Measurements from ENCODE around the gene EPS8. TPM values are rescaled to one million over a fixed set of nuclear protein-coding genes. Genes with fewer than 3 reads are reported as not detected.

The EPS8 gene
- total and polyA plus RNA-seq, 4 donors = 56.0 to 165 (median 129) TPM

GRCh38 chr12:15649347-15649746 is 139.8 kb downstream of the EPS8 start:
- Histone ChIP-seq H3K27me3 (ENCODE audit: control insufficient read depth in 1 of 2, insufficient read depth in 2 of 2, low read length in 1 of 2) (no peaks in the 10 kb centered on the region), H3K4me1 (ENCODE audit: control insufficient read depth in 1 of 2, insufficient read depth in 2 of 2, low read length in 2 of 2) (no peaks in the 10 kb centered on the region), H3K27ac (ENCODE audit: low read depth in 1 of 2, low read length in 2 of 2) (no peak overlapping the region), H3K4me3 (ENCODE audit: low read length in 2 of 2) (no peak overlapping the region), H3K36me3 (ENCODE audit: control insufficient read depth in 1 of 2, insufficient read depth in 2 of 2, low read length in 1 of 2) (peaks cover 0 to 3% of the 10 kb centered on the region in 2 donors), H3K9me3 (ENCODE audit: control insufficient read depth, low read length) (no peaks in the 10 kb centered on the region)
- intact Hi-C loops (cut with DNase I) = no loop called here
- 17 to 30% methylated on average over 1 of the region's 1 CpG for WGBS, 2 donors
- no peak for ATAC-seq (ENCODE audit: low FRiP score)
- no peak for DNase-seq

GRCh38 chr12:15648558-15648957 is 140.6 kb downstream of the EPS8 start:
- DNase-seq (no peak), ATAC-seq (ENCODE audit: low FRiP score) (no peak)
- no peaks in the 10 kb centered on the region for H3K27me3 ChIP-seq (ENCODE audit: control insufficient read depth in 1 of 2, insufficient read depth in 2 of 2, low read length in 1 of 2)
- WGBS, 2 donors = 43 to 72% methylated on average over 1 of the region's 1 CpG
- peaks cover 0 to 2% of the 10 kb centered on the region in 2 donors for H3K36me3 ChIP-seq (ENCODE audit: control insufficient read depth in 1 of 2, insufficient read depth in 2 of 2, low read length in 1 of 2)
- intact Hi-C loops (cut with DNase I) = no loop called here
- H3K4me3 ChIP-seq (ENCODE audit: low read length in 2 of 2) = no peak overlapping the region
- no peaks in the 10 kb centered on the region for H3K9me3 ChIP-seq (ENCODE audit: control insufficient read depth, low read length)
- no peaks in the 10 kb centered on the region for H3K4me1 ChIP-seq (ENCODE audit: control insufficient read depth in 1 of 2, insufficient read depth in 2 of 2, low read length in 2 of 2)
- H3K27ac ChIP-seq (ENCODE audit: low read depth in 1 of 2, low read length in 2 of 2) = no peak overlapping the region

- Histone ChIP-seq H3K27ac (ENCODE audit: low read depth in 1 of 2, low read length in 2 of 2) (no peak overlapping the region), H3K9me3 (ENCODE audit: control insufficient read depth, low read length) (no peaks in the 10 kb centered on the region), H3K4me3 (ENCODE audit: low read length in 2 of 2) (no peak overlapping the region), H3K4me1 (ENCODE audit: control insufficient read depth in 1 of 2, insufficient read depth in 2 of 2, low read length in 2 of 2) (no peaks in the 10 kb centered on the region), H3K27me3 (ENCODE audit: control insufficient read depth in 1 of 2, insufficient read depth in 2 of 2, low read length in 1 of 2) (no peaks in the 10 kb centered on the region), H3K36me3 (ENCODE audit: control insufficient read depth in 1 of 2, insufficient read depth in 2 of 2, low read length in 1 of 2) (no peaks in the 10 kb centered on the region)
- ATAC-seq (ENCODE audit: low FRiP score) (no peak), DNase-seq (no peak)
- WGBS, 2 donors = 0% methylated on average over 1 of the region's 1 CpG
- intact Hi-C loops (cut with DNase I) = no loop called here
These were observed 142.6 kb downstream of the EPS8 start for GRCh38 chr12:15646581-15646980.

- peaks cover 0 to 3% of the 10 kb centered on the region in 2 donors for H3K36me3 ChIP-seq (ENCODE audit: control insufficient read depth in 1 of 2, insufficient read depth in 2 of 2, low read length in 1 of 2)
- intact Hi-C loops (cut with DNase I) = loop anchor here in 1 of 2 donors (5.0 kb wide), 1 partner anchor 43 kb away; no protein-coding TSS in a partner anchor
- no peaks in the 10 kb centered on the region for H3K9me3 ChIP-seq (ENCODE audit: control insufficient read depth, low read length)
- no peak overlapping the region for H3K27ac ChIP-seq (ENCODE audit: low read depth in 1 of 2, low read length in 2 of 2)
- no peaks in the 10 kb centered on the region for H3K27me3 ChIP-seq (ENCODE audit: control insufficient read depth in 1 of 2, insufficient read depth in 2 of 2, low read length in 1 of 2)
- ATAC-seq (ENCODE audit: low FRiP score) (no peak), DNase-seq (no peak)
- H3K4me1 ChIP-seq (ENCODE audit: control insufficient read depth in 1 of 2, insufficient read depth in 2 of 2, low read length in 2 of 2) = no peaks in the 10 kb centered on the region
- no peak overlapping the region for H3K4me3 ChIP-seq (ENCODE audit: low read length in 2 of 2)
These were observed 144.5 kb downstream of the EPS8 start for GRCh38 chr12:15644700-15645099.

- no peak overlapping the region for H3K27ac ChIP-seq (ENCODE audit: low read depth in 1 of 2, low read length in 2 of 2)
- 61 to 64% methylated on average over 3 of the region's 3 CpGs for whole genome bisulfite sequencing, 2 donors
These were observed 151.0 kb downstream of the EPS8 start for GRCh38 chr12:15638231-15638630.

GRCh38 chr12:15636060-15636890 is 152.9 kb downstream of the EPS8 start:
- 91 to 97% methylated on average over 1 of the region's 1 CpG for WGBS, 2 donors
- intact Hi-C loops (cut with DNase I) = loop anchor here in 1 of 2 donors (5.0 kb wide), 1 partner anchor 216 kb away; no protein-coding TSS in a partner anchor

More at GRCh38 chr12:15638231-15638630, 151.0 kb downstream of the EPS8 start:
- Histone ChIP-seq H3K4me3 (ENCODE audit: low read length in 2 of 2) (no peak overlapping the region), H3K4me1 (ENCODE audit: control insufficient read depth in 1 of 2, insufficient read depth in 2 of 2, low read length in 2 of 2) (peaks cover 2 to 3% of the 10 kb centered on the region in 2 donors), H3K27me3 (ENCODE audit: control insufficient read depth in 1 of 2, insufficient read depth in 2 of 2, low read length in 1 of 2) (no peaks in the 10 kb centered on the region), H3K9me3 (ENCODE audit: control insufficient read depth, low read length) (no peaks in the 10 kb centered on the region), H3K36me3 (ENCODE audit: control insufficient read depth in 1 of 2, insufficient read depth in 2 of 2, low read length in 1 of 2) (peaks cover 0 to 6% of the 10 kb centered on the region in 2 donors)
- no peak for DNase-seq
- intact Hi-C loops (cut with DNase I) = loop anchor here in 1 of 2 donors (5.0 kb wide), 1 partner anchor 214 kb away; no protein-coding TSS in a partner anchor
- no peak for ATAC-seq (ENCODE audit: low FRiP score)

GRCh38 chr12:15634010-15634683 is 155.0 kb downstream of the EPS8 start:
- no peak for ATAC-seq (ENCODE audit: low FRiP score)
- 79 to 88% methylated on average over 4 of the region's 4 CpGs for WGBS, 2 donors
- Histone ChIP-seq H3K9me3 (ENCODE audit: control insufficient read depth, low read length) (no peaks in the 10 kb centered on the region), H3K27me3 (ENCODE audit: control insufficient read depth in 1 of 2, insufficient read depth in 2 of 2, low read length in 1 of 2) (no peaks in the 10 kb centered on the region), H3K4me1 (ENCODE audit: control insufficient read depth in 1 of 2, insufficient read depth in 2 of 2, low read length in 2 of 2) (peaks cover 2 to 7% of the 10 kb centered on the region in 2 donors), H3K27ac (ENCODE audit: low read depth in 1 of 2, low read length in 2 of 2) (no peak overlapping the region), H3K4me3 (ENCODE audit: low read length in 2 of 2) (no peak overlapping the region), H3K36me3 (ENCODE audit: control insufficient read depth in 1 of 2, insufficient read depth in 2 of 2, low read length in 1 of 2) (no peaks in the 10 kb centered on the region)
- intact Hi-C loops (cut with DNase I) = no loop called here
- no peak for DNase-seq

More at GRCh38 chr12:15636060-15636890, 152.9 kb downstream of the EPS8 start:
- H3K36me3 ChIP-seq (ENCODE audit: control insufficient read depth in 1 of 2, insufficient read depth in 2 of 2, low read length in 1 of 2) = peaks cover 0 to 6% of the 10 kb centered on the region in 2 donors
- DNase-seq (no peak), ATAC-seq (ENCODE audit: low FRiP score) (no peak)
- H3K27me3 ChIP-seq (ENCODE audit: control insufficient read depth in 1 of 2, insufficient read depth in 2 of 2, low read length in 1 of 2) = no peaks in the 10 kb centered on the region
- H3K27ac ChIP-seq (ENCODE audit: low read depth in 1 of 2, low read length in 2 of 2) = no peak overlapping the region
- no peaks in the 10 kb centered on the region for H3K9me3 ChIP-seq (ENCODE audit: control insufficient read depth, low read length)
- H3K4me1 ChIP-seq (ENCODE audit: control insufficient read depth in 1 of 2, insufficient read depth in 2 of 2, low read length in 2 of 2) = peaks cover 2 to 3% of the 10 kb centered on the region in 2 donors
- H3K4me3 ChIP-seq (ENCODE audit: low read length in 2 of 2) = no peak overlapping the region

GRCh38 chr12:15633201-15633600 is 156.0 kb downstream of the EPS8 start:
- H3K9me3 ChIP-seq (ENCODE audit: control insufficient read depth, low read length) = no peaks in the 10 kb centered on the region
- H3K27me3 ChIP-seq (ENCODE audit: control insufficient read depth in 1 of 2, insufficient read depth in 2 of 2, low read length in 1 of 2) = no peaks in the 10 kb centered on the region
- peaks cover 4 to 5% of the 10 kb centered on the region in 2 donors for H3K4me1 ChIP-seq (ENCODE audit: control insufficient read depth in 1 of 2, insufficient read depth in 2 of 2, low read length in 2 of 2)
- H3K36me3 ChIP-seq (ENCODE audit: control insufficient read depth in 1 of 2, insufficient read depth in 2 of 2, low read length in 1 of 2) = no peaks in the 10 kb centered on the region
- WGBS, 2 donors = 82 to 86% methylated on average over 1 of the region's 1 CpG
- no peak overlapping the region for H3K4me3 ChIP-seq (ENCODE audit: low read length in 2 of 2)
- H3K27ac ChIP-seq (ENCODE audit: low read depth in 1 of 2, low read length in 2 of 2) = no peak overlapping the region
- ATAC-seq (ENCODE audit: low FRiP score) = no peak
- no peak for DNase-seq
- intact Hi-C loops (cut with DNase I) = no loop called here
